ENCODE measurements around the gene CIDEB. TPM values are rescaled to one million over a fixed set of nuclear protein-coding genes. Genes with fewer than 3 reads are reported as not detected.
A peak's percentile ranks its signal among the peaks of the same experiment; 100 is the strongest.

Gene CIDEB
- total and polyA plus RNA-seq, 2 of the 13 experiments (the other 11 are each of a cell fraction or from before 2014, with no cell fraction given), result 35.8 to 110 TPM

- TF ChIP-seq ZNF510 (CRISPR knock-in tag; IDR thresholded peaks at IDR 0.05; ENCODE audit: low read depth), result peak; percentile 98
- TF ChIP-seq ZNF652 (CRISPR knock-in tag; IDR thresholded peaks at IDR 0.05; ENCODE audit: borderline replicate concordance, low read depth), result peak; percentile 56; the same call in 1 of the 2 replicates
- TF ChIP-seq FOXA1 (IDR thresholded peaks at IDR 0.05), result no peak
- peak; percentile 51; the same call in 1 of the 2 replicates for TF ChIP-seq FOXA1 (CRISPR knock-in tag; IDR thresholded peaks at IDR 0.05)
- TF ChIP-seq SAP130 (CRISPR knock-in tag; IDR thresholded peaks at IDR 0.05; ENCODE audit: low read depth), result peak; percentile 100
- peak; percentile 100 for TF ChIP-seq ZNF784 (CRISPR knock-in tag; IDR thresholded peaks at IDR 0.05; ENCODE audit: borderline replicate concordance)
- TF ChIP-seq NR2F6 (IDR thresholded peaks at IDR 0.05), result no peak
- TF ChIP-seq NR2F6 (CRISPR knock-in tag; IDR thresholded peaks at IDR 0.05), result peak; percentile 54
- peak; percentile 87; the same call in 1 of the 2 replicates for TF ChIP-seq NFKB2 (CRISPR knock-in tag; IDR thresholded peaks at IDR 0.05; ENCODE audit: borderline replicate concordance)
- TF ChIP-seq NCOA1 (CRISPR knock-in tag; IDR thresholded peaks at IDR 0.05), result peak; percentile 88; the same call in 1 of the 2 replicates
- TF ChIP-seq PRPF4 (IDR thresholded peaks at IDR 0.05; ENCODE audit: low read depth, low read length, poor library complexity, severe bottlenecking), result no peak
- TF ChIP-seq RARA (CRISPR knock-in tag; IDR thresholded peaks at IDR 0.05), result peak; percentile 71
- peak; percentile 94 for TF ChIP-seq RBFOX2 (IDR thresholded peaks at IDR 0.05; ENCODE audit: low read depth, low read length)
- peak; percentile 89 for TF ChIP-seq ISL2 (CRISPR knock-in tag; IDR thresholded peaks at IDR 0.05)
- TF ChIP-seq ZNF142 (CRISPR knock-in tag; IDR thresholded peaks at IDR 0.05), result peak; percentile 84; the same call in 1 of the 2 replicates
- TF ChIP-seq SOX6 (IDR thresholded peaks at IDR 0.05), result no peak
- TF ChIP-seq SOX6 (CRISPR knock-in tag; IDR thresholded peaks at IDR 0.05), result peak; percentile 85
- TF ChIP-seq POLR2G (IDR thresholded peaks at IDR 0.05; ENCODE audit: low read depth, low read length), result peak; percentile 96
- peak; percentile 41 for TF ChIP-seq TEAD3 (CRISPR knock-in tag; optimal IDR thresholded peaks at IDR 0.05; ENCODE audit: borderline replicate concordance)
- TF ChIP-seq KLF13 (CRISPR knock-in tag; IDR thresholded peaks at IDR 0.05), result peak; percentile 48; the same call in 1 of the 2 replicates
- TF ChIP-seq ZNF513 (CRISPR knock-in tag; conservative IDR thresholded peaks at IDR 0.05), result peak; percentile 98
- peak; percentile 99 for TF ChIP-seq ASH2L (IDR thresholded peaks at IDR 0.05; ENCODE audit: insufficient read length, low read depth, low read length)
These were observed 8.3 kb downstream of the CIDEB start, which contains the start of the genes DHRS1 and NOP9 (continued) for GRCh38 chr14:24299255-24300191.

All from HepG2 (cell line).